Central memory CD8-positive, alpha-beta T cell (primary cell): Measurements from ENCODE around the gene RHBDF1.

Source experiments
- ATAC-seq: fragments of 150-1000 bp; cut with Tn5 transposase; replicated peaks from 2 replicates; pipeline ENCODE4 v1.10.0; 2022; ENCODE audit warnings: mild to moderate bottlenecking, moderate FRiP score, moderate number of reproducible peaks; ENCODE audit not compliant: poor library complexity, severe bottlenecking; ENCODE audit errors: extremely low read depth
- DNase-seq, 2 donors: peaks; one replicate each; pipeline ENCODE4 v3.0.0; 2021; ENCODE audit warnings: low spot score in 2 of 2
- H3K27ac Mint-ChIP-seq: one replicate; pipeline ENCODE4 v1.8.0; 2022; ENCODE audit warnings: low read depth, mild to moderate bottlenecking, moderate library complexity, mixed read lengths
- H3K27me3 Mint-ChIP-seq: one replicate; pipeline ENCODE4 v1.8.0; 2022; ENCODE audit warnings: mixed read lengths
- H3K36me3 Mint-ChIP-seq: one replicate; pipeline ENCODE4 v1.8.0; 2022; ENCODE audit warnings: mild to moderate bottlenecking, moderate library complexity, mixed read lengths; ENCODE audit not compliant: insufficient read depth
- H3K4me1 Mint-ChIP-seq: one replicate; pipeline ENCODE4 v1.8.0; 2022; ENCODE audit warnings: mixed read lengths
- H3K4me3 Mint-ChIP-seq: one replicate; pipeline ENCODE4 v1.8.0; 2022; ENCODE audit warnings: mild to moderate bottlenecking, moderate library complexity, mixed read lengths
- H3K9me3 Mint-ChIP-seq: one replicate; pipeline ENCODE4 v1.8.0; 2022; ENCODE audit warnings: mixed read lengths

RHBDF1 gene, protein sequence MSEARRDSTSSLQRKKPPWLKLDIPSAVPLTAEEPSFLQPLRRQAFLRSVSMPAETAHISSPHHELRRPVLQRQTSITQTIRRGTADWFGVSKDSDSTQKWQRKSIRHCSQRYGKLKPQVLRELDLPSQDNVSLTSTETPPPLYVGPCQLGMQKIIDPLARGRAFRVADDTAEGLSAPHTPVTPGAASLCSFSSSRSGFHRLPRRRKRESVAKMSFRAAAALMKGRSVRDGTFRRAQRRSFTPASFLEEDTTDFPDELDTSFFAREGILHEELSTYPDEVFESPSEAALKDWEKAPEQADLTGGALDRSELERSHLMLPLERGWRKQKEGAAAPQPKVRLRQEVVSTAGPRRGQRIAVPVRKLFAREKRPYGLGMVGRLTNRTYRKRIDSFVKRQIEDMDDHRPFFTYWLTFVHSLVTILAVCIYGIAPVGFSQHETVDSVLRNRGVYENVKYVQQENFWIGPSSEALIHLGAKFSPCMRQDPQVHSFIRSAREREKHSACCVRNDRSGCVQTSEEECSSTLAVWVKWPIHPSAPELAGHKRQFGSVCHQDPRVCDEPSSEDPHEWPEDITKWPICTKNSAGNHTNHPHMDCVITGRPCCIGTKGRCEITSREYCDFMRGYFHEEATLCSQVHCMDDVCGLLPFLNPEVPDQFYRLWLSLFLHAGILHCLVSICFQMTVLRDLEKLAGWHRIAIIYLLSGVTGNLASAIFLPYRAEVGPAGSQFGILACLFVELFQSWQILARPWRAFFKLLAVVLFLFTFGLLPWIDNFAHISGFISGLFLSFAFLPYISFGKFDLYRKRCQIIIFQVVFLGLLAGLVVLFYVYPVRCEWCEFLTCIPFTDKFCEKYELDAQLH

DNA sequence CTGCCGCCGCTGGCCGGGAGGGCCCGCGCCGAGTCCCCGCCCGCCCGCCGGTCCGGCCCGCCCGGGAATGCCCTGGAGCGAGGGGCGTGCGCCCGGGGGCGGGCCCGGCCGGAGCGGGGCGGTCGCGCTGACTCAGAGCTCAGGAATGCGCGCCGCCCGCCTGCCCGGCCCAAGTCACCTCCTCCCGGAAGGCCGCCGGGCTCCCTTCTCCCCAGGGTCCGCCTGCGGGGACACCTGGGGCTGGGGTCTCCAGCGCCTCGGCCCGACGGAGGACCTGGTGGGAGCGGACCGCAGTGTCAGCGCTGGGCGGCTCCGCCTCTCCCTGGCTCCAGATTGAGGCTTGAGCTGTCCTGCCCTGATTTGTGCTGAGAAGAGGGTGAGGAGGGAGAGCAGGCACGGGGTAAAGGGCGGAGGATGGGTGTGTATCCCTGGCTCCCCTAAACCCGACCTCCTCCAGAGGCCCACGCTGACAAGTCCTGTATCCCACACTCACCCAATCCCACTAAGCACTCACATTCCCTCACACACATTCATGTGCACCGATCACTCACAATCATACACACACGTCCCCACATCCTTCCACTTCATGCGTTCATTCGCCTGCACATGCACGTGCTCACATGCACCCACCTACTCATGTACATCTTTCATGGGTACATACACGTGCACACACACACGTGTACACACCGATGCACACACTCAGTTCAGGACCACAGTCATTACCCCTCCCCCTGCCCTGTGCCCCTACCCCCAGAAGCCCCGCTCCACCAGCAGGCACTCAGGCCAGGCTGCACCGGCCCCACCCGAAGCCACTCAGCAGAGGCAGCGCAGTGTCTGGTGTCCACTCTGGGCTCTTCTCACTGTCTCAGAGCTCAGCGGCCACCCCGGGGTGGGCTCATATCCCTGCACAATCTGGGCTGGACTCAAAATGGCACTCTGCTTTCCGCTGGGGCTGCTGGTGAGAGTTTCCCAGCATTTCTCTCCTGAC, at the start of gene RHBDF1:
RHBDF1 (minus strand) TSS at position 71 of the 988 bp plus-strand sequence. CDS start 7,616 bp downstream, outside the sequence.
- Mint-ChIP-seq H3K27ac (no peak within 1 kb of the TSS), H3K27me3 (peaks cover 46% of the 10 kb centered on the region), H3K4me3 (peak within 1 kb of the TSS; percentile 0), H3K9me3 (no peaks in the 10 kb centered on the region), H3K4me1 (peaks cover 18% of the 10 kb centered on the region), H3K36me3 (peaks cover 7% of the 10 kb centered on the region)
- ATAC-seq: no peak
- DNase-seq: no peak

DNA sequence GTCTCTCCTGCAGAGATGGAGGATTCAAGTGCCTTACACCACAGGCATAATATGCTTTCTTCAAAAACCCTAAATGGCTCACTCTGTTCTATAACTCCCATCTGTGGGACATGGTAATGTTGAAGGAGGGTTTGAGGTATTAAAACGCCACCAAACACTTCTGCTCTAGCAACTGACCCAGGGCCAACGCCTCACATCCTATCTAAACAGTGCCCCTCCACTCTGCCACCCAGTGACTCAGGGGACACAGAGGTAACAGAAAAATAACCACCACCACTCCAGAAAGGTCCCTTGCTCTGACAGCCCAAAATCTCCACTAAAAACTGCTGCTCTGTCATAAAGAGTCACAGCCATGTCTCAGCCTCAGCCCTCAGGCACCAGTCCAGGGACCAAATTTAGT, 48.3 kb upstream of the RHBDF1 start:
- no peaks in the 10 kb centered on the region for H3K9me3 Mint-ChIP-seq
- DNase-seq (no peak), ATAC-seq (no peak)
- H3K4me1 Mint-ChIP-seq: peaks cover 19% of the 10 kb centered on the region
- no peak overlapping the region for H3K4me3 Mint-ChIP-seq
- H3K27ac Mint-ChIP-seq: no peak overlapping the region
- H3K27me3 Mint-ChIP-seq: no peaks in the 10 kb centered on the region
- peaks cover 2% of the 10 kb centered on the region for H3K36me3 Mint-ChIP-seq

DNA sequence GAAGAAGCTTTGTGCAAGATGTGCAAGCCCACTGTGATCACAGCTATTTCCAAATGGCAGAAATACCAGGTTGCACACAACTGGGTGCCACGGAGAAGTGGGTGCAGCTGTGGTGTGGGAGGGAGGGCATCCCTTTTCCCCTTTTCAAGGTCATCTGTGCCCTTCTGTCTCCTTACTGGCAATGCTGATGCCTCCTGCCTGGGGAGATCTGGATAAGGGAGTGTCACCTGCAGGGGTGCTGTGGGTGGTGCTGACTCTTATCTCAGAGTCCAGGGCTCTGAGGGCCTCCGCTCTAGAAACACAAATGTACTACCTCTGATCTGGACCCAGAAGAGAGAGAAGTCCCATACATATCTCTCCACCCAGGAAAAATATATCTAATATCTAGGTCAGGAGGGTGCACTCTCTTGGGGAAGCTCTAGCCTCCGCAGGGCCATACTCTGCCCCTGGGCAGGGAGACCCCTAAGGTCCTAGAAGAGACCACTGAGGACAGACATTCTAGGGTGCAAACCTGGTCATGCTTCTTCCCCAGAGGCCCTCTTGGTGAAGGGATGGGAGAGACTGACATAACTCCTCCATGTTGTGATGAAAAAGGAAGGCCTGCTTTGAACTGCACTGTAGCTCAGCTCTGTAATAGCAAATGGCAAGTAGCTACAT, 47.5 kb upstream of the RHBDF1 start:
- Mint-ChIP-seq H3K27ac (no peak overlapping the region), H3K4me1 (peaks cover 19% of the 10 kb centered on the region)
- ATAC-seq: no peak

DNA sequence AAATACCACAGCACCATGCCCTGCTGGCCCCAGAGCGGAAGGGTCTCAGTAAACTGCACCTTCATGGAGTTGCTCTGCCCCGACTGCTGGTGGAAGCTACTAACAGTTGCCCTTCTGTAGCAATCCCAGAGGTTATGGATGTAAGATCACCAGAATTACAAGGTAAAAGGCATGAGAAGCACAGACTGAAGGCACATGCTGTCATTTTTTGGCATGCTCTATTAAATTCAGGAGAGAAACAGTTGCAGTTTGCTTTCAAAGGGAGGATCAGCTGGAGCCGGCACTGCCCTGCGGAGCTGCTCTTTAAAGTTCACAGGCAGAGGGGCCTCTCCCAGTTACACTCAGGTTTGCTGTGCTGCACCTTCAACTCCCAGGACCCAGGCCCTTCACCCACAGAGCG, 46.9 kb upstream of the RHBDF1 start:
- DNase-seq: no peak
- no peak overlapping the region for H3K27ac Mint-ChIP-seq
- no peaks in the 10 kb centered on the region for H3K9me3 Mint-ChIP-seq
- H3K36me3 Mint-ChIP-seq: peaks cover 4% of the 10 kb centered on the region
- H3K4me1 Mint-ChIP-seq: peaks cover 17% of the 10 kb centered on the region
- no peaks in the 10 kb centered on the region for H3K27me3 Mint-ChIP-seq
- ATAC-seq: no peak
- H3K4me3 Mint-ChIP-seq: no peak overlapping the region

More for the DNA sequence above, 47.5 kb upstream of the RHBDF1 start:
- no peak overlapping the region for H3K4me3 Mint-ChIP-seq
- H3K27me3 Mint-ChIP-seq: no peaks in the 10 kb centered on the region
- peaks cover 4% of the 10 kb centered on the region for H3K36me3 Mint-ChIP-seq
- H3K9me3 Mint-ChIP-seq: no peaks in the 10 kb centered on the region
- DNase-seq: no peak

DNA sequence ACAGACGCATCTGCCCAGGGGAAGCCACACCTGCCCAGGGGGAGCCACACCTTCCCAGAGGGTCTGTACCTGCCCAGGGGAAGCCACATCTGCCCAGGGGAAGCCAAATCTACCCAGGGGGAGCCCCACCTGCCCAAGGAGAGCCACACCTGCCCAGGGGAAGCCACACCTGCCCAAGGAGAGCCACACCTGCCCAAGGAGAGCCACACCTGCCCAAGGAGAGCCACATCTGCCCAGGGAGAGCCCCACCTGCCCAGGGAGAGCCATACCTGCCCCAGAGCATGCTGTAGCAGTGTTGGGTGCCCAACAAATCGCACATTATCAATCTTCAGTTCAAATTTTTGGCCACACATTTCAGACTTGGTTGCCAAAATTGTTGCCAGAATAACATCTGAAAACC, 46.4 kb upstream of the RHBDF1 start:
- Mint-ChIP-seq H3K27me3 (no peaks in the 10 kb centered on the region), H3K4me3 (no peak overlapping the region), H3K9me3 (no peaks in the 10 kb centered on the region), H3K4me1 (peaks cover 13% of the 10 kb centered on the region), H3K36me3 (peaks cover 4% of the 10 kb centered on the region), H3K27ac (no peak overlapping the region)
- ATAC-seq (no peak), DNase-seq (no peak)

DNA sequence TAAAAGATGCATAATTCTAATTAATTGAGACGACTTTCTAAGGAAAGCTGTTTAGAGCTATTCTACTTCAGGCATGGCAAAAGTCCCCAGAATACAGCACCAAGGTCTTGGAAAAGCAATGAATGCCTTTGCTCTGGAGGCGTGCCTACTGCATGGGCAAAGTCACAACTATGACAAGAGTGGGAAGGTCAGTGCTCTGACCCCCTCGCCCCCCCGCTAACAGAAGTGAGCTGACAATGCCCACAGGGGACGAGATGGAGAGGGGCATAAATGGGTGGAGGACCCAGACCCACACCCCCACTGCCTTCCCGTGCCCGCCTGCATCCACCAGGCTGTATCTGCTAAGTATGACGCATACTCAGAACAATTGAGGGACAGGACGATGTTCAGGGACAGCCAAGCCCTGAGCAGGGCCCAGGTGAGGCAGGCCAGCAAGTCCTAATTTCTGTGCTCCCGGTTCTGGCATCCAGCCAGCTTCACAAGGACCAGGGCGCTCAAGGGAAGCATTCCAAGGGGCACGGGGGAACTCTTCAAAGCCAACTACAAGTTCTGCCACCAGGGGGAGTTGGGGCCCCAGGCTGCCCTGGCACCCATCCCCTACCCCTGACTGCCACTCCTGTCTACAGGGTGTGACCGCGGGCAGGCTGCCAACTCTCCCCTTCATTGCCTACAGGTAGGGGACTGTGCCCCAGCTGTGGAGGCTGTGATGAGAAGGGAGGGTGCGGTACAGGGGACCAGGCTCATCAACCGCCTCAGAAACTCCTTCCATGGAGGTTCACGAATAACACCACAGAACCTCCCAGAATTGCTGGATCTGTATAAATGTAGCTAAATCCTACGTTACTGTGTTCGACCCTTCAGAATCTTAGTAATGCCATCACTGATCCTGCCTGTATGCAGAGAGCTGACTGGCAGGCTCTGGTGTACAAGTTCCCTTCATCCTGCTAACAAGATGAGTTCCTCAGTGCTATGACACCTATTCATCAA, 45.2 kb upstream of the RHBDF1 start:
- no peak overlapping the region for H3K4me3 Mint-ChIP-seq
- ATAC-seq (peak; percentile 28), DNase-seq (peak; percentile 40 to 51)
- H3K27ac Mint-ChIP-seq: no peak overlapping the region
- H3K4me1 Mint-ChIP-seq: peaks cover under 1% of the 10 kb centered on the region
- no peaks in the 10 kb centered on the region for H3K27me3 Mint-ChIP-seq
- peaks cover 7% of the 10 kb centered on the region for H3K36me3 Mint-ChIP-seq
- no peaks in the 10 kb centered on the region for H3K9me3 Mint-ChIP-seq

DNA sequence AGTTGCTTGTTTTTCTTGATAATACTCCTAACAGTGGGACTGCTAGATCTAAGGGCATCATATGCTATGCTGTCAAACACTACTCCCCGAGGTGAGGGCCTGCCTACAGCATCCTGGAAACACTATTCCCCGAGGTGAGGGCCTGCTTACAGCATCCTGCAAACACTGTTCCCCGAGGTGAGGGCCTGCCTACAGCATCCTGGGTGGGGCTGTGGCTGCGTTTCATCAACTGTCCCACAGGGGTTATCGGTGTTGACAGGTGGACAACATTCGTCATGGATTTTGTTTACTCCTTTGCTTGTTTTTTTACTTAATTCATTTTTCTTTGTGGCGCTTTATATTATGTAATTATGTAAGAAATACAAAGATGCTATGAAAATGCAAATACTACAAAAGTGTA, 43.6 kb upstream of the RHBDF1 start:
- Mint-ChIP-seq H3K27ac (no peak overlapping the region), H3K4me1 (no peaks in the 10 kb centered on the region), H3K4me3 (no peak overlapping the region), H3K36me3 (peaks cover 10% of the 10 kb centered on the region), H3K27me3 (no peaks in the 10 kb centered on the region), H3K9me3 (no peaks in the 10 kb centered on the region)
- ATAC-seq (no peak), DNase-seq (no peak)

DNA sequence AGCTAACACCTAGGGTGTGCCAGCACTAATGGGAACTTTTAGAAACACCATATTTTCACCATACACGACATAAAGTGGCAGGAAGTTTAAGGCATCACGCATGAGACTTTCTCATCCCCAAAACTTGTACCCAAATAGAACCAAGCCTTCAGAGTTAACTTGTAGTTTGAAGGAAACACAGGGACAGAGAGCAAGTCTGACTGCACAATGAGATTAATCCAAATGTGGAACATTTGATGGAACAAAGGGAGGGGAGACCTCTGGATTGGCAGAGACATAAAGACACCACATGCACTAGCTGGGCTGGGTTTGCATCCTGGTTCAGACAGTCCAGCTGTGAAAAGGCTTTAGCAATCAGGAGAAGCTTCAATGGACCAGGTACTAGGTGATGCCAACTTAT, 41.9 kb upstream of the RHBDF1 start:
- Mint-ChIP-seq H3K9me3 (no peaks in the 10 kb centered on the region), H3K27ac (no peak overlapping the region), H3K27me3 (no peaks in the 10 kb centered on the region), H3K4me1 (no peaks in the 10 kb centered on the region), H3K36me3 (peaks cover 13% of the 10 kb centered on the region), H3K4me3 (no peak overlapping the region)
- no peak for DNase-seq
- no peak for ATAC-seq

DNA sequence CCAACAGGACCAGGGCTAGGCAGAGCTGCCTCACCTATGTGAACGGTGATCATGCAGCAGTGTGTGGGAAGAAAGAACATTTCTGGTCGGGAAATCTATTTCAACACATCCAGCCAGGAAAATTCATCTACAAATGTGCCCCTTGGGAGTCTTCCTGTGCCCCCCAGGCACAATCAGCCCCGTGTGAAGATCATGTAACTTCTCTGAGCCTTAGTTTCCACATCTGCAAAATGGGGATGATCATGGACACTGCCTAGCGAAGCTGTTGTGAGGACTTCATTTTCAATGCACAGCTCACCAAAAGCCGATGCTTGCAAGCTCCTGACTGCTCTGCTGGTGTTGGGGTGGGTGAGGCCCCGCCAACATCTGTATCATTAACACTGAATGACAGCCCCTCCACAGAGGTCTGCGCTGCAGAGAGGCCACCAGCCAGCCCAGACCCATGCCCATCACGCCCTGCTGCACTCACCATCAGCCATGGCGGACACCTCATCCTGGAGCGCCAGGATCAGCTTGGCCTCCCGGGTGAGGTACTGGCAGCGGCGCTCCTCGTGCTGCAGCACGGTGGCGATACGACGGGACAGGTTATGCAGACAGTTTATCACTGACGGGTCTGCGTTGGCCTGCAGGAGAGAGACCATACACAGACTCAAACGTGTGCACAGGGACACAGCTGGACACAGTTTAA, 39.9 kb upstream of the RHBDF1 start:
- no peaks in the 10 kb centered on the region for H3K4me1 Mint-ChIP-seq
- H3K36me3 Mint-ChIP-seq: peaks cover 17% of the 10 kb centered on the region
- no peaks in the 10 kb centered on the region for H3K9me3 Mint-ChIP-seq
- DNase-seq: no peak
- no peak overlapping the region for H3K27ac Mint-ChIP-seq
- no peak overlapping the region for H3K4me3 Mint-ChIP-seq
- no peaks in the 10 kb centered on the region for H3K27me3 Mint-ChIP-seq
- no peak for ATAC-seq

DNA sequence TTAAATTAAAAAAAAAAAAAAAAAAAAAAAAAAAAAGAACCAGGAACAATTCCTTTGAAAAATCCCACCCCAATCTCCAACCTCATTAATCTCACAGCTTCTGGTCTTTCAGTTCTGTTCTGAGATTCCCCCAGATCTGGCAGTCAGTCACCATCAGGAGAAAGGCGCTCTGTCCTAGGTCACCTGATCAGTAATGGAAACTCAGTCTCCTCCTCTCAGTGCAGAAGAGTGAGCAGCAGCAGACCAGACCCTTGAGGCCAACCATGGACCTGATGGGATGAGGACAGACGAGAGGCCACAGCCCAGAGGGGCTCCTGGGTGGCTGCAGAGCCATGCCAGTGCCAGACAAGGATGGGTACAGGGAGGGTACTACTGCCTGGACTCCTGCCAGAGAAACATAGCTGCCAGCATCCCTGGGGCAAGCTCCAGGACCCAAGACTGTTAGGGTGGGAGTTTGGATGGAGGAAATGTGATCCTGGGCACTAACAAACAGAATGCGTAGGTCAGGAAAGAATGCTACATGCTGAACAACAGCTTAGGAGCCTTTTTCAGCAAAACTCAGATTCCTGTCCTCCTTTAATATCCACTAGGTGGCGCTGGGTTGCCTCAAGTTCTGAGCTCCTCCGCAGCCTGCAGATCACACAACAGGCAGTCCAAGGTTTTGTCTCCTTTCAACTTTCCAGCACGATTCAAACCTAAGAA, 34.3 kb upstream of the RHBDF1 start:
- ATAC-seq (peak; percentile 70), DNase-seq (peak in 1 of 2 donors; percentile 25)
- H3K27me3 Mint-ChIP-seq: no peaks in the 10 kb centered on the region
- H3K9me3 Mint-ChIP-seq: no peaks in the 10 kb centered on the region
- H3K36me3 Mint-ChIP-seq: peaks cover 9% of the 10 kb centered on the region
- no peaks in the 10 kb centered on the region for H3K4me1 Mint-ChIP-seq
- H3K4me3 Mint-ChIP-seq: no peak overlapping the region
- H3K27ac Mint-ChIP-seq: no peak overlapping the region
